Inflammatory macrophage treated with lipopolysaccharide for 1 hour (primary cell): ENCODE data around the gene KCTD11.
A peak's percentile ranks its signal among the peaks of the same experiment; 100 is the strongest.

Experiments used
- DNase-seq, 2 donors: peaks; one replicate each; pipeline ENCODE4 v3.0.0-alpha.2; 2020 to 2022

KCTD11 gene

DNA sequence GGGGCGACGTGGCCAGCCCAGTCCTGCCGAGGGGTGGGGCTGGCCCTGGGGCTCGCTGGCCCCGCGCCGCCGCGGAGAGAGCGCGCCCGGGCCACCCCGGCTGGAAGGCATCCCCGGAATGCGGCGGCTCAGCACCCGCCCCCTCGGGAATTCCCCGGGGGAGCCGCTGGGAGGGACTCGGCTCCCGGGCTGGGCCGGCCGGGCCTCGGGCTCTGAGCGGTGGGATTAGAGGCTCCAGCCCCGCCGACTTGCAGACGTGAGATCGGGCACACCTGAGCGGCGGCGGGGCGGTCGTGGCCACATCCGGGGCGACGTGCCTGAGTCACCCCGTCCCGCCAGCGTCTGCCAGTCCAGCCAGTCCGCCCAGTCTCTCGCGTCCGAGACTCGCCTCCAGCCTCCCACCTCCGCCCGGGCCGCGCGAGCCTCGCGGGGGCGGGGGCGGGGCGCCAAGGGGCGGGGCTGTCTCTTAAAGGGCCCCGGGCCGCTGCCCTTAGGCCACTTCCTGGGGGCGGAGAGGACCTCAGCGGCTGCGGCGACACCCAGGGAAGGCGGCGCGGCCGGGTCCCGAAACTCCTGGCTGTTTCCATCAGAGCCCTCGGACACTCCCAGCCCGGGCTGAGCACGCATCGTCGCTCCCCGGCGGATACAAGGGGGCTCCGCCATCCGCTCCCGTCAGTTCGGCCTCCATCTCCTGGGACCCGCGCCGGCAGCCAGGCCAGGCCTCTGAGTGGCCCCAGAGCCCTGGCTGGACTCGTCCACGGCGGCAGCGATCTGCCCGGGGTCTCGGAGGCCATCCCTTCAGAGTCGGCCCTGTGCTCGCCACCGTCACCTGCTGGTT, at the start of gene KCTD11:
TSS of gene KCTD11 (plus strand) at position 498 of the 838 bp plus-strand sequence.
- DNase-seq, result peak; percentile 82 to 89

DNA sequence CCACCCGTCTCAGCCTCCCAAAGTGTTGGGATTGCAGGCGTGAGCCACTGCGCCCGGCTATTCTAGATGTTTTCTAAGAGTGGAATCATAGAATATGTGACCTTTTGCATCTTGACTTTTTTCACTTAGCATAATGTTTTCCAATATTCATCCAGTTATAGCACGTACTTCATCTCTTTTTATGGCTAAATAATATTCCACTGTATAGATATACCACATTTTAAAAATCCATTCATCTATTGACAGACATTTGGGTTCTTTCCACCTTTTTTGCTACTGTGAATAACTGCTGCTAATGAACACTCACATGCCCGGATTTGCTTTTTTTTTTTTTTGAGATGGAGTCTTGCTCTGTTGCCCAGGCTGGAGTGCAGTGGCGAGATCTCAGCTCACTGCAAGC, 47.8 kb upstream of the KCTD11 start:
- DNase-seq, result no peak

DNA sequence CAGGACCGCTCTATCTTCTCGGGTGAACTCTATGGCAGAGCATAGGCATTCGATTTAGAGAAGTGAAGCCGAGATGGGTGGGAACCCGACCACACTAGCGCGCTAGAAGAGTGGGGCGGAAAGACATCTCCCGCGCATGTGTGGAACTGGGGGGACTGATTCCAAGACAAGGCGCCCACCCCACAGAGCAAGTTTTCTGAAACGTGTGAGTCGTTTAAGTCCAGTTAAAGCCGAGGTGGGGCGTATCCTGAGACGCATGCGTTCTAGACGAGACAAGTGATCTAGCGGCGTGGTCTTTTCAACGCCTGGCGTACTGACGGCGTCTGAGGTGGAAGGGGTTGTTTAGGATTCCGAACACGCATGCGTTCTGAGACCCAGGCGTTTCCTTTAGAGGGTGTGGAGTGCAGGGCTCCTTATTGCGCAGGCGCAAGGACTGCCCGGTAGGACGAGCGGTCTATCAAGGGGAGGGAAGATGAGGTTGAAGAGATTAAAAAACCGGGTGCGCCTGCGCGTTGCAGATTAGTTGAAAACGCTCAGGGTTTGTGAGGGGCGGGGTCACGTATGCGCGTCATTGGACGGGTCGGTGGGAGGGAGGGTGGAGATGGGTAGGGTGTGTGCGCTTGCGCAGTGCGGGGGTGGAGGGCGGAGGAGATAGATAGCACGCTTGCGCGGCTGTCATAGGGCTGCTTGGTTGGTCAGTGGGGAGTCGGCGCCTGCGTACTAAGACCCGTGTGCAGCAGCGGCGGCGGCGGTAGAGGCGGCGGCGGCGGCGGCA, 44.9 kb upstream of the KCTD11 start, which contains the start of gene EIF5A:
TSS of gene EIF5A (plus strand) at position 718 of the 775 bp plus-strand sequence. CDS start 2,008 bp downstream, outside the sequence.
- DNase-seq, result peak; percentile 100

DNA sequence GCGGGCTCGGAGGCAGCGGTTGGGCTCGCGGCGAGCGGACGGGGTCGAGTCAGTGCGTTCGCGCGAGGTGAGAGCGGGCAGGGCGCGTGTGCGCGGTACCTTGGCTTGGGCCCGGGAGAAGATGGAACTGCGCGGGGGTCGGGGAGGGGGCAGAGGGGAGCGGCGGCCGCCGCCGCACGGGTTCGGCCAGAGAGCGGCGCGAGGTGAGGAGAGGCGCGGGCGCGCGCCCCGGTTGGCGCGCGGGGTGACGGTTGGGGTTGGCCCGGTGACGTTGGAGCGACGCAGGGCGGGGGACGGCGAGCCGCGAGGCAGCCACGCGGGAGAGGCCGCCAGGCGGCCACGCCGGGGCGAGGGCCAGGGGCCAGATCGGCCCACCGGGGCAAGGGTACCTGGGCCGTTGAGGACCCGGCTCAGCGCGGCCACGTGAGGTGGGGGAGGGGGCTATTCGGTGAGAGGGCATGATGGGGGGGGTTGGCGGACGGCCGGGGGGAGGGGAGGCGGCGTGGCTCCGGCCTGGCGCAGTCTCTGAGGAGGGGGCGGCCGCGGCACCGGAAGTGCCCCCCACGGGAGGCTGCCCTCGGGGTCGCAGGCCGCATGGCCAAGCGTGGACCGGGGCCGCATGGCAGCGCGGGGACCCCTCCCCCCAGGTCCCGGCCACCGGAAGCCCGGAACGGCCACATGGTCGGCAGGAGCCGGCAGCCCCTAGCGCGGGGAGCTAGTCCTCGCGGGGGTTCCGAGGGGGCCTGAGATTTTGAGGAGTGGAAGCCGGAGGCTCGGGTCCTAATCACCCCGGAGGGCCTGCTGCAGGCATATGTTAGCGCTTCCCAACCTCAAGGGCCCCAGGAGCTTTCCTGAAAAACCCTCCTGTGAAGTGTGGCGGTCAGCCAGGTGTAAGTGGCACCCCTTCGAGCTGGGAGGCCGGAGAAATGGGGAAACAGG, 44.0 kb upstream of the KCTD11 start:
- peak; percentile 34 to 55 for DNase-seq

DNA sequence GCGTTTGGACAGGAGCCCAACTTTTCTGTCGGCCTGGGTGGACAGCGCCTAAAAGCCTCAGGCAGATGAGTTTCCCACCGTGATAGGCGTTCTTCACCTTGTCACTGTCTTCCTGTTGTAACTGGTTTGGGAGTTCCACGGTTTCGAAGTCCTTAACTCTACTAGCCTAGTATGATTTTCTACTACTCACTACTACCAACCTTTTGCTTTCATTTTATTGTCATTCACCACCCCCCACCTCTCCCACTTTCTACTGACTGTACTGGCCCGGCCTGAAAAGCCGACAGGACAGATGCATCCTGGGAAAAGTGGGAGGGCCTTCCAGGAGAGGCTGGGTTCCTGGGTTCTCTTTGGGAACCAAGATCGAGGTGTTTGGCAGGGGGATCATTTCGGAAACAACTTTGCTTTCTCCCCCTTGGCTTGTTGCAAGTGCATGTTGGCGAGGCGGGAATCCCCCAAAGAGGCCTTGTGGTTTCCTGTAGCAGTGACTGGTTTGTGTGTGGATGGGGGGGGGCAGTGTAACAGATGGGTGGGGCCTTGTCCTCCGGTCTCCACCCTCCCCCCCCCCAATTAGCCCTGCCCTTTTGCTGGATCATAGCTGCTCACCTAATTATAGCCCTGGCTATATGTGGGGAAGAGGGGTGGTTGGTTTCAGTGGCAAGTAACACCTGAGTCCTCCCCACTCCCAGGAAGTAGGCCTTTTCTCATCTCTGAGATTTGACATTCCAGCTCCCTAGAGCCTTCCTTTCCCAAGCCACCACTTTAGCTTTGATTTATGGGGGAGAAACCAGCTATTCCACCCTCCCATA, 43.1 kb upstream of the KCTD11 start:
- DNase-seq, result peak; percentile 85 to 88

DNA sequence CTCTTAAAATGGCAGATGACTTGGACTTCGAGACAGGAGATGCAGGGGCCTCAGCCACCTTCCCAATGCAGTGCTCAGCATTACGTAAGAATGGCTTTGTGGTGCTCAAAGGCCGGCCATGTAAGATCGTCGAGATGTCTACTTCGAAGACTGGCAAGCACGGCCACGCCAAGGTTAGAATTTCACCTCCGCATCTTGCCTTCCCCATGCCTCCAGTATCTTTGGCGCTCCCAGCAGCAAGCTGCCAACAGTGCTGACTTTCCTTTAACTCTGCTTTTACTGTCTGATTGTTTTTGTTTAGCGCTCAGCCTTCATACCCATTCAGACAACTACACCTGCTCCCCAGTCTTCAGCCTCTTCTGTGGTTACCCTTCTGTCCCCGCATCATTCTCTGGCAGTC, 42.3 kb upstream of the KCTD11 start:
- no peak for DNase-seq

DNA sequence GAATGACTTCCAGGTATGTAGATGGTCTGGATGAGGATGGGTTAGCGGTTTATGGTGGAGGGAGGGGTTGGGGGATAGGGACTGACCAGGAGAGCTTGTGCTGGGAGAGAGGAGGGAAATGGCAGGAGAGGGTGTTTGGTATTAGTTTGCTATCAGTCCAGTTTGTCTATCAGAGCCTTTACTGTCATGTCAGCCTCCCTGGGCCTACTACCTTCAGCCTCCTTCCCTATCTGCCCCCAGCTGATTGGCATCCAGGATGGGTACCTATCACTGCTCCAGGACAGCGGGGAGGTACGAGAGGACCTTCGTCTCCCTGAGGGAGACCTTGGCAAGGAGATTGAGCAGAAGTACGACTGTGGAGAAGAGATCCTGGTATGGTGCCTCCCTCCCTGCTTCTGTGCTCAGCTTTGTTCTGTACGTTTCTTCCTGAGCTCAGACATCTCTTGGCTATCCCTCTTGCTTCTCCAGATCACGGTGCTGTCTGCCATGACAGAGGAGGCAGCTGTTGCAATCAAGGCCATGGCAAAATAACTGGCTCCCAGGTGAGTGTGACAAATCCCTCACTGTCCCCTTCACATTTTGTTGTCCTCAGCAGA, 40.8 kb upstream of the KCTD11 start:
- no peak for DNase-seq

DNA sequence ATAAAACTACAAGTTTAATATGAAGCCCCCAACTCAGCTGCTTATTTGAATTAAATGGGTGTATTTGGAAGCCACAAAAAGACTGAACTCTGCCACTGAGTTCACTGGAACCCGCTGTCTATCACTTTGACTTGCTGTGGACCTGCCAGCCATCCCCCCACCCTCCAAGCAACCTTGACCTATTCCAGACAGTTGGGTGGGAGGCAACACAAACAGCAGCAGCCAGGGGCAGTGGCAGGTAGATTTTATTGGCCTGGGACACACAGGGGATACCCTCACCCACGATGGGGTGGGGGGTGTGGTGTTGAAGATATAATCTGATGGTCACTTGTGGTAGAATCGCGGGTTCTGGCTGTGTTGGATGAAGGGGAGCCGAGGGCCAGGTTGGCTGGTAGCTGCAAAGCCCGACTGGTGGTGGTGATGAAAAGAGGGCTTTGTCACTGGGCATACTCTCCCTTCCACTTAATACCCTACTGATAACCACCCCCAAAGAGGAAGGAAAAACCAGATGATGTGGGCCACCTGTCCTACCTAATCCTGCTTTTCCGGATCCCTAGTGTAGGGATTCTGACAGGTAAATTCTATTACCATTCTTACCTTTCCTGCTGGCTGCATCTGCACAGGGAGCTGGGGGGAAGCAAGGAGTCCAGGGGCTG, 39.4 kb upstream of the KCTD11 start:
- DNase-seq, result no peak

DNA sequence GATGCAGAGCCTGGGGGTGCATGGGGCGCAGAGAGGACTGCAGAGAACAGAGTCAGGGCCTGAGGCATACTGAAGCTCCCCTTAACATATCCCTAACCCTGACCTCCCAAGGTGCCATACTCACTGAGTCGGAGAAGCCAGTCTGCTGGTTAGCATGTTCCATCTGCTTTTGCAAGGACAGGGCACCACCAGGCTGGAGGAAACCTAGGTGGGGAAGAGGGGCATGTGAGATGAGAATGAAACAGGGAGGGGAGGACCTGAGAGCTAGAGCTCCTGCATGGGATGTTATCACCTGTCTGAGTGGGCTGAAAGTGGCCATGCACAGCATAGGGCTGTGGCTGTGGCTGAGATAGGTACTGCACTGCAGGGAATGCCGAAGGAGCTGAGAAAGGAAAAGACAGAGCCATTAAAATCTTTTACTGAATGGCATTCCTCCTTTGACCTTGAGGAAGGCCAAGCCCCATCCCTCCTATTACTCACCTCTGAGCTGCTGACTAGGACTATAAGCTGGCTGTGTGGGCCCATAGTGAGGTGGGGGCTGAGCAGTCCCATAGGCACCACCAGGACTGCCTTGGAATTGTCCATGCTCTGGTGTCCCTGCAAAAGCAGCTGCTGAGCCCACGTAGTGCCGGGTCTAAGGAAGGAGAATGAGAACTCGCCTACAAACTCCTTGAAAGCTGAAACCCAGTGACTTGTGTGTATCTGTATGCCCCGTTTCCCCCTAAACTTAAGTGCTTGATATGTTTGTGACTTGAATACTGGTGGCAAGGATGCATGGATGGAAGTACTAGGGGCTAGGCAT, 38.7 kb upstream of the KCTD11 start:
- DNase-seq, result no peak

DNA sequence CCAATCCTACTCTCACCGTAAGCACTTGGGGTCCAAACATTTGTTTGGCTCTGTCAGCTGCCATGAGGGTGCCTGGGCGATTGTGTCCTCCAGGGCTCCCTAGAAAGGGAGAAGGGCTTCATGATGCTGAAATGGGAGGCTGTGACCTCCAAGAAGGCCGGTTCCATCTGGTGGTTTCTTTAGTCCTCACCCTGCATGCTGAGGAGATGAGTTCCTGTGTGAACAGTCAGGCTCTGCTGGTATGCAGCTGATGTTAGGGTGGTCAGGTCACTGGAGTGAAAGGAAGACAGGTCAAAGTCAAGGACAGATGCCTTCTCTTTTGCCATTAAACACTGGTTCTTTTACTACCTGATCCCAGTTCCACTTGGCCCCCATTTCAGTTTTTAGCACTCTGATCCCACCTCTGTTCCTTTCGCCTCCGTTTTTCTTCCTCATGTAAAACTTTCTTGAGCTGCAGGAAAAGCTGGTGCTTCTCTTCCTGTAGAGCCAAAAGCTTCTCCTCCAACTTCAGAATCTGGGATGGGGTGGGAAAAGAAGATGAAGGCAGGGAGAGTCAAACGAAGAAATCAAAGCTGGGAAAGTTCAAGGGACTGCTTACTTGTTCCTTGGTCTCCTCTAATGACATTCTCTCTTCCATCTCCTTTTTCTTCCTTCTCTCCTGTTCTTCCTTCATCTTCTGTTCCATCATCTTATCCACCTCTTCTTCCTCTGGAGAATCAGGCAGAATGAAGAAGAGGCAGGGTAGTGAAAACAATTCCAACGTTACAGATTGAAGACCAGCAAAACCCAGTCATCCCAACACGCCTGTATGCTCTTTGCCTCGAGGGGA, 37.9 kb upstream of the KCTD11 start:
- no peak for DNase-seq

DNA sequence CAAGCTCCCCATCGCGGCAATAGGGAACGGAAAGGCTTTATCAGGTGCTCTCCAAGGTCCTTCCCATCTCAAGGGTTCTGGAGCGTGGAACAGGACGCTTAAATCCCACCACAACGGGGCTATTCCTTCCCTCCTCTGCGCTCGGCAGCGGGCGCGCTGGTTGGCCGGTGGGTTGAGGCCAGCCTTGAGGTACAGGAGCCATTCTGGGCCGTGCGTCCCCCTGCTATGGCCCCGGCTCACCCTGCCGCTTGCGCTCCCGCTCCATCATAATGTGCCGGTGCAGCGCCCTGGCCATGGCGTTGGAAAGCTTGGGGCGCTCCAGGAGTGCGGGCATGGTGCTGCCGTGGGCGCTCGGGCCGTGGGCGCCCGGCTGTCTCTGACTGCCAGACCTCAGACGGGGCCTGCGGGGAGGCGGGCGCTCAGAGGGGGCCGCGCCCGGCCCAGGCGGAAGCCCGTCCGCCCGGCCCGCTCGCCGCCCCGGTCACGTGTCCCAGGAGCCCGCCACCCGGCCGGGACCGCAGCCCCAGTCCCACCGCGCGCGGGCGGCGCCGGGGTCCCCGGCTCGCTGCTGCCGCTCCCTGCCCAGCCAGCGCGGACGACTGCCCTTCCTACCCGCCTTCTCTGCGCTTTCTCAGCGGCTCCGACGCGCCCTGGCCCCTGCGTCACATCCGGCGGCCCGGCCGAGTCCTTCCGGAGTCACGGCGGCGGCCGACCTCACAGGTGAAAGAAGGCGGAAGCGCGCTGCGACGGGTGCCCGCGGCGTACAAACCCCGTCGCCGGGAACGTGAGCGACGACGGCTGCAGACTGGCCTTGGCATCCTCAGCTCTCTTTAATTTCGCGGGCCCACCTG, 37.0 kb upstream of the KCTD11 start, which contains the start of gene GPS2:
TSS of gene GPS2 (minus strand) at position 642 of the 851 bp plus-strand sequence. CDS start at position 334, 308 bp downstream.
- DNase-seq, result peak; percentile 79 to 83

DNA sequence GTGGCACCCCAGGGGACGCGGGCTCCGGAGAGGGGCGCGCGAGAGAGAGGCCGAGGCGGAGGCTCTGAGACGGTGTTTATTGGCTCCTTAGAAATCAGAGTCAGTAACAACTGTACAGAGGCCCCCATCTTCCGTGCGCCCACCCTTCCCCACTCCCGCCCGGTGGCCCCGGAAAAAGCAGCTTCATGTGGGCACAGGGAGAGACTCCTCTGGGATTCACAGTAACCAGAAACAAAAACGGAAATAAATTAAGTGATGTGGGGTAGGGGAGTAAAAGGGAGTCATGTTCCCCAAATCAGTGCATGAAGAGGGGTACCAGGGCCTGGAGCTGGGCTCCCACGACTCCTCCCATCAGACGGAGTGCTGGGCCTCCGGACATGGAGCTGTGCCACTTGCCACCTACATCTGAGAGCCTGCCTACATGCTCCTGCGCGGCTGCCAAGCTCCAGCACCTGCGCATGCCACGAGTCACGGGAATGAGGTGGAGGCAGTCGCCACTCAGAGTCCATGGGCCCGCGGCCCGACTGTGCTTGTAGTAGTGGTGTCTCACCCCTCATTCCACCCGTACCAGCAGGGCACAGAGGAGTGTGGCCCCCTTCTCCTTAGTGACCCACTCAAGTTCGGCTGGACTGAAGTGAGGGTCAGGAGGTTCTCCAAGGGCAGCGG, 36.3 kb upstream of the KCTD11 start:
- no peak for DNase-seq

DNA sequence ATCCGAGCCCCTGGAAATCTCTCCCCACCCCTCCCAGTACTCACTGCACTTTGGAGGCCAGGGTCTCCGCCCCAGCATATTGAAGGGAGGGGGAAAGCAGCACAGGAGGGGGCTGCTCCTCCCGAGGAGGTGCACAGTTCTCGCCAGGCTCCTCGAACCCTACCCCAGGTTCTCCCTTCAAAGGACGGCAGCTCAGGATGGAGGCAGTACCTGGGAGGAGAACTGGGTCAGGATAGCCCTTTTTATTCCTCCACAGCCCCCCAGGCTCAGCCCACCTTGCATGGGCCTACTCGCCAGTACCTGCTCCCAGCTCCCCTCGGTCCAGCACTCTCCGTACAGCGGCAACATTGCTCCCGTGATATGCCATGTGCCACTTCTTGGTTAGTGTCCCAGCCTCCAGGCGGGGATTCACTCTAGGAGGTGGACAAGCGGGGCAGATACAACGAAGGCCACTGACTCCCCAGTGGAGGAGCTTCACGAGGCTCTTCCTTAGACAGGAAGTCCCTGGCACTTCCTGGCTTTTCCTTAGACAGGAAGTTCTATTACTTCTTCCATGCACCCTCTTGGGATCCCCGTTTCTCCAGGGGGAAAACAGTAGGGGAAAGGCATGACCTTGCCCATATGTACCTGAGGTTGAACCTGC, 34.7 kb upstream of the KCTD11 start:
- DNase-seq, result no peak

DNA sequence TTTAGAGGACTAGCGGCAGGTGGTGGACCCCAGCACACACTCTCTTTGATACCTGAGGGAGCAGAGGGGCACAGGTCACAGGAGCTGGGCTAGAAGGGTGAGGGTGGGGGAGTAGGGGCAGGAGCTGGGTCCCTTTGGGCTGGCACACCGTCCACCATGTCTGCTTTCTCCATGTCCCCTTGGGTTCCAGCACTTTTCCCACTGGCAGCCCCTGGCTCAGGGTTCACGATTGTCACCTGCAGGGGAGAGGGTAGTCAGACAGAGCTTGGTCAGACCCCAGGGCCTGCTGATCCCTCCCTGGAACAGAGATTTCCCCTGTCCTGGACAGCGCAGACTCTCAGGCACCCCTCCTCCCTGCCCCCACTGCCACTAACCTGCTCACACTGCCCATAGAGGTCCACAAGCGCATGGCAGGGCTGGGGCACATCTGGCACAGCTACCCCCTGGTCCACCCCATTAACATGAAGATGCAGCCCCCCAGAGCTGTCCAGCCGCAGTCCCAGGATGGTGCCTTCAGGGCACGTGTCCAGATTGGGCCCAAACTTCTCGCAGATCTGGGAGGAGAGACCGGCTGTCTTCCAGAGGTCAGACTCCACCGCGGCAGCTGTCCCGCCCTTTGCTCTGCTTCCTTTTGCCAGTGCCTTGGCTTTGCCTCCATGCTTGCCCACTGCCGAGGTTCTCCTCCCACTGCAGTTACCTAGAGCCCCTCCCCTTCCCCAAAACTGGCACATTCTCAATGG, 33.7 kb upstream of the KCTD11 start:
- no peak for DNase-seq

DNA sequence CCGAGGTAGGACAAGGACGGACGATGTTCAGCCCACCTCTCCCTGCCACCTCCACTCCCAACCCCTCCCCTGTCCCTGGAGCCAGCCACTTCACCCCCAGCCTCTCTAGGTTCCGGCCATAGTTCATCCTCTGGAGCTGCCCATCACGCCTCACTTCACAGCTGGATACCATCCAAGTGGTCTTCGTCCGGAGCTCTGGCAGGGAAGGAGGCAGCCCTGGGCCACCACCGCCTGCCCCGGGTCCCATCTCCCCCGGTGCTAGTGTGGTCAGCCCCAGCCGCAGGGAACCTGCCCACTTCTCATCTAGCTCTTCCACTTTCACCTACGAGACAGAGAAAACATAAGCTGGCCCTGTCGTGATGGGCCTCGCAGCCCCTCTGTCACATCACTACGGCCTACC, 30.5 kb upstream of the KCTD11 start:
- no peak for DNase-seq
